ENCODE measurements around the gene MYNN.

MYNN gene

GRCh38 chr3:169835533-169835932 is 62.3 kb downstream of the MYNN start:
- no peak for DNase-seq (ENCODE audit: low spot score)

- DNase-seq (ENCODE audit: low spot score) = no peak
Measured at GRCh38 chr3:169836078-169836941, 63.1 kb downstream of the MYNN start.

GRCh38 chr3:169836942-169837275 is 63.7 kb downstream of the MYNN start:
- no peak for DNase-seq (ENCODE audit: low spot score)

DNA sequence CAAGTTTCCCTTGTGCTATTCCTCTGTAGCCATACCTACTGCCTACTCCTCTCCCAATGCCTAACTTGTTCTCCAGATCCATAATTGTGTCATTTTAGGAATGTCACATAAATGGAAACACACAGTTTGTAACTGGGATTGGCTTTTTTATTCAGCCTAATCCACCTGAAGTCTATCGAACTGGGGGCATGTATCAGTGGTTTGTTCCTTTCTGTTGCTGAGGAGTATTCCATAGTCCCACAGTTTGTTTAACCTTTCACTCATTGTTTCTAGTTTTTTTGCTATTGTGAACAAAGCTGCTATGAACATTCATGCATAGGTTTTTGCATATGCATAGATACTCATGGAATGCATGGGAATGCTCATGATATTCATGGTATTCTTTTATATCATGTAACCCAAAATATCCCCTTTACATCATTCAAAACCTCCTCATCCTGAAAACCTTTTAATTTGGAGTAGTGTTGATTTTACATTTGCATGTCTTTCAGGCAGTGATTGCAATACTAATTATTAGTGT is 65.4 kb downstream of the MYNN start:
- no peak for DNase-seq (ENCODE audit: low spot score)
